WTC11 (cell line): ENCODE results near the gene TMEM256.

Experiments used
- CBFB ChIP-seq: sonication (generic); formaldehyde crosslinking; IDR thresholded peaks from 2 replicates; pipeline ENCODE4 v1.8.1; 2022; ENCODE audit warnings: mild to moderate bottlenecking, low read depth, missing genetic modification reagents
- CREB1 ChIP-seq: sonication (generic); formaldehyde crosslinking; IDR thresholded peaks from 2 replicates; pipeline ENCODE4 v1.8.0; 2023; ENCODE audit warnings: mild to moderate bottlenecking, missing genetic modification reagents
- CTCF ChIP-seq: fragments of 200-600 bp; IDR thresholded peaks from 2 replicates; pipeline ENCODE4 v1.8.0; 2022; ENCODE audit warnings: antibody characterized with exemption
- ELF4 ChIP-seq: sonication (generic); formaldehyde crosslinking; IDR thresholded peaks from 2 replicates; pipeline ENCODE4 v1.8.1; 2022; ENCODE audit warnings: low read depth, mild to moderate bottlenecking, moderate library complexity, missing genetic modification reagents
- RELA ChIP-seq: sonication (generic); formaldehyde crosslinking; IDR thresholded peaks from 2 replicates; pipeline ENCODE4 v1.8.1; 2022; ENCODE audit warnings: missing genetic modification reagents, mild to moderate bottlenecking, borderline replicate concordance
- TP53 ChIP-seq: sonication (generic); formaldehyde crosslinking; IDR thresholded peaks from 2 replicates; pipeline ENCODE4 v1.8.1; 2023; ENCODE audit warnings: mild to moderate bottlenecking, missing genetic modification reagents
- USF2 ChIP-seq: sonication (generic); formaldehyde crosslinking; IDR thresholded peaks from 2 replicates; pipeline ENCODE4 v1.8.1; 2023; ENCODE audit warnings: mild to moderate bottlenecking, missing genetic modification reagents, moderate library complexity
- ZNF219 ChIP-seq: sonication (generic); formaldehyde crosslinking; IDR thresholded peaks from 2 replicates; pipeline ENCODE4 v1.8.0; 2023; ENCODE audit warnings: missing genetic modification reagents, mild to moderate bottlenecking, borderline replicate concordance
- TF ChIP-seq, protein P1 (sequence below): sonication (generic); formaldehyde crosslinking; IDR thresholded peaks from 2 replicates; pipeline ENCODE4 v1.8.1; 2022; ENCODE audit warnings: low read depth, mild to moderate bottlenecking, moderate library complexity, missing genetic modification reagents, borderline replicate concordance
- TF ChIP-seq, protein P2 (sequence below): sonication (generic); formaldehyde crosslinking; IDR thresholded peaks from 2 replicates; pipeline ENCODE4 v1.8.0; 2022; ENCODE audit warnings: missing genetic modification reagents

GRCh38 chr17:7370853-7371252, 33.0 kb downstream of the TMEM256 start:
- TF ChIP-seq, protein P1, sequence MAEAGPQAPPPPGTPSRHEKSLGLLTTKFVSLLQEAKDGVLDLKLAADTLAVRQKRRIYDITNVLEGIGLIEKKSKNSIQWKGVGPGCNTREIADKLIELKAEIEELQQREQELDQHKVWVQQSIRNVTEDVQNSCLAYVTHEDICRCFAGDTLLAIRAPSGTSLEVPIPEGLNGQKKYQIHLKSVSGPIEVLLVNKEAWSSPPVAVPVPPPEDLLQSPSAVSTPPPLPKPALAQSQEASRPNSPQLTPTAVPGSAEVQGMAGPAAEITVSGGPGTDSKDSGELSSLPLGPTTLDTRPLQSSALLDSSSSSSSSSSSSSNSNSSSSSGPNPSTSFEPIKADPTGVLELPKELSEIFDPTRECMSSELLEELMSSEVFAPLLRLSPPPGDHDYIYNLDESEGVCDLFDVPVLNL (CRISPR knock-in tag): no peak
- TF ChIP-seq RELA (CRISPR knock-in tag): no peak
- TF ChIP-seq, protein P2, sequence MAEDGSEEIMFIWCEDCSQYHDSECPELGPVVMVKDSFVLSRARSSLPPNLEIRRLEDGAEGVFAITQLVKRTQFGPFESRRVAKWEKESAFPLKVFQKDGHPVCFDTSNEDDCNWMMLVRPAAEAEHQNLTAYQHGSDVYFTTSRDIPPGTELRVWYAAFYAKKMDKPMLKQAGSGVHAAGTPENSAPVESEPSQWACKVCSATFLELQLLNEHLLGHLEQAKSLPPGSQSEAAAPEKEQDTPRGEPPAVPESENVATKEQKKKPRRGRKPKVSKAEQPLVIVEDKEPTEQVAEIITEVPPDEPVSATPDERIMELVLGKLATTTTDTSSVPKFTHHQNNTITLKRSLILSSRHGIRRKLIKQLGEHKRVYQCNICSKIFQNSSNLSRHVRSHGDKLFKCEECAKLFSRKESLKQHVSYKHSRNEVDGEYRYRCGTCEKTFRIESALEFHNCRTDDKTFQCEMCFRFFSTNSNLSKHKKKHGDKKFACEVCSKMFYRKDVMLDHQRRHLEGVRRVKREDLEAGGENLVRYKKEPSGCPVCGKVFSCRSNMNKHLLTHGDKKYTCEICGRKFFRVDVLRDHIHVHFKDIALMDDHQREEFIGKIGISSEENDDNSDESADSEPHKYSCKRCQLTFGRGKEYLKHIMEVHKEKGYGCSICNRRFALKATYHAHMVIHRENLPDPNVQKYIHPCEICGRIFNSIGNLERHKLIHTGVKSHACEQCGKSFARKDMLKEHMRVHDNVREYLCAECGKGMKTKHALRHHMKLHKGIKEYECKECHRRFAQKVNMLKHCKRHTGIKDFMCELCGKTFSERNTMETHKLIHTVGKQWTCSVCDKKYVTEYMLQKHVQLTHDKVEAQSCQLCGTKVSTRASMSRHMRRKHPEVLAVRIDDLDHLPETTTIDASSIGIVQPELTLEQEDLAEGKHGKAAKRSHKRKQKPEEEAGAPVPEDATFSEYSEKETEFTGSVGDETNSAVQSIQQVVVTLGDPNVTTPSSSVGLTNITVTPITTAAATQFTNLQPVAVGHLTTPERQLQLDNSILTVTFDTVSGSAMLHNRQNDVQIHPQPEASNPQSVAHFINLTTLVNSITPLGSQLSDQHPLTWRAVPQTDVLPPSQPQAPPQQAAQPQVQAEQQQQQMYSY (CRISPR knock-in tag): no peak
- TF ChIP-seq CTCF: no peak
- no peak for TF ChIP-seq TP53 (CRISPR knock-in tag)
- no peak for TF ChIP-seq ELF4
- no peak for TF ChIP-seq USF2 (CRISPR knock-in tag)
- TF ChIP-seq CREB1: no peak
- TF ChIP-seq CBFB (CRISPR knock-in tag): no peak
- TF ChIP-seq ZNF219 (CRISPR knock-in tag): no peak
